ENCODE measurements around the gene LRRC3. TPM values are rescaled to one million over a fixed set of nuclear protein-coding genes. Genes with fewer than 3 reads are reported as not detected.

The LRRC3 gene
- total and polyA plus RNA-seq, 2 donors (not counting 3 experiments of a cell fraction or from before 2014, with no cell fraction given) = 4.8 to 4.9 TPM

GRCh38 chr21:44507673-44508425 lies 52.5 kb downstream of the LRRC3 start:
- Histone ChIP-seq H3K9me1 (replicated peaks; ENCODE audit: control insufficient read depth, extremely low read depth, insufficient read depth, low read length) (no peaks in the 10 kb centered on the region), H3K36me3 (ENCODE audit: control insufficient read depth in 2 of 2, extremely low read depth in 1 of 2, insufficient read depth in 2 of 2, low read length in 2 of 2) (no peaks in the 10 kb centered on the region), H3K79me2 (ENCODE audit: control insufficient read depth, insufficient read depth, low read length) (no peaks in the 10 kb centered on the region), H3K4me1 (ENCODE audit: control insufficient read depth, extremely low read depth, insufficient read depth, low read length) (no peaks in the 10 kb centered on the region), H3K4me3 (replicated peaks in 1 of 3; ENCODE audit: insufficient read depth in 1 of 3, low read depth in 1 of 3, low read length in 3 of 3) (no peak overlapping the region), H2AFZ (ENCODE audit: low read depth, low read length) (no peak overlapping the region), H3K9ac (replicated peaks; ENCODE audit: extremely low read depth, insufficient read depth, low read length) (no peak overlapping the region), H3K9me3 (replicated peaks; ENCODE audit: control insufficient read depth, insufficient read depth, low read length) (no peaks in the 10 kb centered on the region), H4K20me1 (replicated peaks; ENCODE audit: control insufficient read depth, extremely low read depth, insufficient read depth, low read length) (no peaks in the 10 kb centered on the region), H3K27ac (ENCODE audit: insufficient read depth, low read depth, low read length) (no peak overlapping the region), H3K4me2 (ENCODE audit: insufficient read depth, low read length) (no peak overlapping the region), H3K27me3 (ENCODE audit: control insufficient read depth in 2 of 2, insufficient read depth in 2 of 2, low read length in 2 of 2) (no peaks in the 10 kb centered on the region)
- ChIA-PET CTCF (interaction anchor here (2.2 kb wide), 1 partner anchor 286 kb away, joined by 5 read pairs; no protein-coding TSS in a partner anchor), POLR2A (no interaction called here)
- no TSS peak for BruUV-seq (replicated peaks)
- TF ChIP-seq GATA2 (IDR thresholded peaks at IDR 0.05; ENCODE audit: insufficient read depth, insufficient read length, low read depth, low read length) = no peak
- TF ChIP-seq JUN (IDR thresholded peaks at IDR 0.05; ENCODE audit: borderline replicate concordance, insufficient read depth, insufficient read length, low read depth) = no peak
- no peak for TF ChIP-seq FOS (IDR thresholded peaks at IDR 0.05; ENCODE audit: borderline replicate concordance, insufficient read depth, low read length)
- TF ChIP-seq MYC (IDR thresholded peaks at IDR 0.05; ENCODE audit: low read depth, low read length) = no peak
- no peak for TF ChIP-seq POLR2A (IDR thresholded peaks at IDR 0.05; ENCODE audit: low read depth, low read length)
- DNase-seq (ENCODE audit: low read depth, low spot score) (no peak), FAIRE-seq (no peak)
- dilution Hi-C loops (cut with MboI; ENCODE audit: extremely low pct_ligation_motif_present, low sequenced_read_pairs) = no loop called here
- intact Hi-C loops (cut with micrococcal nuclease) = no loop called here

GRCh38 chr21:44508426-44508710 lies 53.1 kb downstream of the LRRC3 start:
- no TSS peak for BruUV-seq (replicated peaks)
- H3K9me3 ChIP-seq (replicated peaks; ENCODE audit: control insufficient read depth, insufficient read depth, low read length) = no peaks in the 10 kb centered on the region
- CTCF ChIA-PET = interaction anchor here (2.2 kb wide), 1 partner anchor 285 kb away, joined by 5 read pairs; no protein-coding TSS in a partner anchor
- H3K4me3 ChIP-seq (replicated peaks in 1 of 3; ENCODE audit: insufficient read depth in 1 of 3, low read depth in 1 of 3, low read length in 3 of 3) = no peak overlapping the region
- no peaks in the 10 kb centered on the region for H3K4me1 ChIP-seq (ENCODE audit: control insufficient read depth, extremely low read depth, insufficient read depth, low read length)
- POLR2A ChIA-PET = no interaction called here
- no peaks in the 10 kb centered on the region for H3K79me2 ChIP-seq (ENCODE audit: control insufficient read depth, insufficient read depth, low read length)
- H3K4me2 ChIP-seq (ENCODE audit: insufficient read depth, low read length) = no peak overlapping the region
- dilution Hi-C loops (cut with MboI; ENCODE audit: extremely low pct_ligation_motif_present, low sequenced_read_pairs) (no loop called here), intact Hi-C loops (cut with micrococcal nuclease) (no loop called here)
- H4K20me1 ChIP-seq (replicated peaks; ENCODE audit: control insufficient read depth, extremely low read depth, insufficient read depth, low read length) = no peaks in the 10 kb centered on the region
- no peaks in the 10 kb centered on the region for H3K27me3 ChIP-seq (ENCODE audit: control insufficient read depth in 2 of 2, insufficient read depth in 2 of 2, low read length in 2 of 2)
- H3K27ac ChIP-seq (ENCODE audit: insufficient read depth, low read depth, low read length) = no peak overlapping the region
- TF ChIP-seq JUN (IDR thresholded peaks at IDR 0.05; ENCODE audit: borderline replicate concordance, insufficient read depth, insufficient read length, low read depth) (no peak), MAX (IDR thresholded peaks at IDR 0.05; ENCODE audit: insufficient read depth, insufficient read length) (no peak), CTCF (IDR thresholded peaks at IDR 0.05; ENCODE audit: extremely low read depth in 1 of 2, insufficient read depth in 1 of 2, low read depth in 1 of 2, low read length in 2 of 2) (no peak), FOS (IDR thresholded peaks at IDR 0.05; ENCODE audit: borderline replicate concordance, insufficient read depth, low read length) (no peak), GATA2 (IDR thresholded peaks at IDR 0.05; ENCODE audit: insufficient read depth, insufficient read length, low read depth, low read length) (no peak), POLR2A (IDR thresholded peaks at IDR 0.05; ENCODE audit: low read depth, low read length) (no peak), EZH2 (IDR thresholded peaks at IDR 0.05; ENCODE audit: borderline replicate concordance, low read depth, low read length, severe bottlenecking) (no peak), MYC (IDR thresholded peaks at IDR 0.05; ENCODE audit: low read depth, low read length) (no peak), POLR2AphosphoS5 (IDR thresholded peaks at IDR 0.05; ENCODE audit: insufficient read depth, low read depth, low read length) (no peak)
- DNase-seq (ENCODE audit: low read depth, low spot score) = no peak
- FAIRE-seq = no peak
- no peak overlapping the region for H3K9ac ChIP-seq (replicated peaks; ENCODE audit: extremely low read depth, insufficient read depth, low read length)
- H2AFZ ChIP-seq (ENCODE audit: low read depth, low read length) = no peak overlapping the region
- no peaks in the 10 kb centered on the region for H3K36me3 ChIP-seq (ENCODE audit: control insufficient read depth in 2 of 2, extremely low read depth in 1 of 2, insufficient read depth in 2 of 2, low read length in 2 of 2)
- H3K9me1 ChIP-seq (replicated peaks; ENCODE audit: control insufficient read depth, extremely low read depth, insufficient read depth, low read length) = no peaks in the 10 kb centered on the region

All from endothelial cell of umbilical vein (primary cell).